ENCODE measurements around the gene SLC17A9. TPM values are rescaled to one million over a fixed set of nuclear protein-coding genes. Genes with fewer than 3 reads are reported as not detected.
A peak's percentile ranks its signal among the peaks of the same experiment; 100 is the strongest.

SLC17A9 gene
- total RNA-seq, 1 donor from 2014 or later, result 12.4 TPM

DNA sequence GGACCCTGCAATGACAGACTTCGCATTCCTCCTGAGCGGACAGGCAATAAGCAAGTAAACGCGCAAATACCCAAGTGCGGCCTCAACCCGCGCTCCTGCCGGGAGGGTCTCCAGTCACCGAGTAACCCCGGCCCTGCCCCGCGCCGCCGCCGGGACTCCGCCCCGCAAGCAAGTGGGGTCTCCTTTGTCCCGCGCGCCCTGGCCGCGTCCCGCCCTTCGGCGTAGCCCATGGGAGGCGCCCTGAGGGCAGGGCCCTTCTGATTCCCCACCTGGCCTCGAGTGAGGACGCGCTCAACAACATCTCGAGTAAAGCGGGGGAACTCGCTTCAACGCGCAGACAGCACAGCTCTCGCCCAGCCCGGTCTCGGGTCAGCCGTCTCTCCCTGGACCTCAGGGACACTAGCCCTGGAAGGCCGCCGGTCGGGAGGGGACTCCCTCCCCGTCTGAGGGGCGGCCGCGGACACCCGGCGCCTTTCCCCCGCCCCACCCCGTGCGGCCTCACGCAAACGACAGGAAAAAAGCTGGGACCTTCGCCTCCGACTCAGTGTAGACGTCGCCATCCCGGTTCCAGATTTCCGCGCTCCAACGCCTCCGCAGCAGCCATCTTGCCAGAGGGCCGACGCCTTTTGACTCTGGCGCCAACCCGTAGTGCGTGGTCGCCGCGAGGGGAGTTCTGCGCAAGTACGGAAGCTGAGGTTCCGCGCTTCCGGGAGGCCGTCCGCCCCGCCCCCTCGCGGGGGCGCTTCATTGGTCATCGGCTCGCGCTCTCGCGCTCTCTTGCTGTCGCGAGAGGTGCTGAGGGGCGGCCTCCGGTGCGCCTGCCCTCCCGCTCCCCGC is 15.0 kb upstream of the SLC17A9 start:
- H3K27me3 Mint-ChIP-seq (ENCODE audit: low read depth, unreplicated experiment), result no peaks in the 10 kb centered on the region
- H3K9me3 ChIP-seq (ENCODE audit: insufficient read depth, low read depth, low read length), result no peaks in the 10 kb centered on the region
- peak overlapping the region; percentile 98 for H3K27ac ChIP-seq (ENCODE audit: low read depth, low read length)
- no peaks in the 10 kb centered on the region for H3K27me3 ChIP-seq (ENCODE audit: insufficient read depth, low read length)
- H3K4me1 ChIP-seq (ENCODE audit: insufficient read depth, low read length), result peaks cover 13% of the 10 kb centered on the region
- H3K36me3 Mint-ChIP-seq (ENCODE audit: low read depth, unreplicated experiment), result peaks cover 4% of the 10 kb centered on the region
- H3K4me3 Mint-ChIP-seq (ENCODE audit: unreplicated experiment), result no peak overlapping the region
- peak overlapping the region; percentile 80 for H3K4me3 ChIP-seq (ENCODE audit: insufficient read depth, low read depth, low read length)
- H3K4me2 ChIP-seq (ENCODE audit: low read length), result peak overlapping the region; percentile 86
- FAIRE-seq (no peak), DNase-seq (ENCODE audit: low read depth) (peak; percentile 90)
- no peaks in the 10 kb centered on the region for H3K9me3 Mint-ChIP-seq (ENCODE audit: unreplicated experiment)
- H3K9ac ChIP-seq (ENCODE audit: low read length), result peak overlapping the region; percentile 100
- peaks cover 93% of the 10 kb centered on the region for H3K79me2 ChIP-seq (ENCODE audit: insufficient read depth, low read length)
- peaks cover 78% of the 10 kb centered on the region for H4K20me1 ChIP-seq (ENCODE audit: insufficient read depth, low read length)
- peaks cover 17% of the 10 kb centered on the region for H3K4me1 Mint-ChIP-seq (ENCODE audit: low read depth, unreplicated experiment)
- peaks cover 6% of the 10 kb centered on the region for H3K36me3 ChIP-seq (ENCODE audit: insufficient read depth, low read length)
- peak overlapping the region; percentile 96 for H3K27ac Mint-ChIP-seq (ENCODE audit: unreplicated experiment)
- TF ChIP-seq, protein P1, sequence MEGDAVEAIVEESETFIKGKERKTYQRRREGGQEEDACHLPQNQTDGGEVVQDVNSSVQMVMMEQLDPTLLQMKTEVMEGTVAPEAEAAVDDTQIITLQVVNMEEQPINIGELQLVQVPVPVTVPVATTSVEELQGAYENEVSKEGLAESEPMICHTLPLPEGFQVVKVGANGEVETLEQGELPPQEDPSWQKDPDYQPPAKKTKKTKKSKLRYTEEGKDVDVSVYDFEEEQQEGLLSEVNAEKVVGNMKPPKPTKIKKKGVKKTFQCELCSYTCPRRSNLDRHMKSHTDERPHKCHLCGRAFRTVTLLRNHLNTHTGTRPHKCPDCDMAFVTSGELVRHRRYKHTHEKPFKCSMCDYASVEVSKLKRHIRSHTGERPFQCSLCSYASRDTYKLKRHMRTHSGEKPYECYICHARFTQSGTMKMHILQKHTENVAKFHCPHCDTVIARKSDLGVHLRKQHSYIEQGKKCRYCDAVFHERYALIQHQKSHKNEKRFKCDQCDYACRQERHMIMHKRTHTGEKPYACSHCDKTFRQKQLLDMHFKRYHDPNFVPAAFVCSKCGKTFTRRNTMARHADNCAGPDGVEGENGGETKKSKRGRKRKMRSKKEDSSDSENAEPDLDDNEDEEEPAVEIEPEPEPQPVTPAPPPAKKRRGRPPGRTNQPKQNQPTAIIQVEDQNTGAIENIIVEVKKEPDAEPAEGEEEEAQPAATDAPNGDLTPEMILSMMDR (IDR thresholded peaks at IDR 0.05; ENCODE audit: insufficient read depth, low read depth, low read length), result no peak
- TF ChIP-seq EZH2 (IDR thresholded peaks at IDR 0.05; ENCODE audit: insufficient read depth, low read length), result no peak
- H2AFZ ChIP-seq (ENCODE audit: low read depth, low read length), result peak overlapping the region; percentile 94

DNA sequence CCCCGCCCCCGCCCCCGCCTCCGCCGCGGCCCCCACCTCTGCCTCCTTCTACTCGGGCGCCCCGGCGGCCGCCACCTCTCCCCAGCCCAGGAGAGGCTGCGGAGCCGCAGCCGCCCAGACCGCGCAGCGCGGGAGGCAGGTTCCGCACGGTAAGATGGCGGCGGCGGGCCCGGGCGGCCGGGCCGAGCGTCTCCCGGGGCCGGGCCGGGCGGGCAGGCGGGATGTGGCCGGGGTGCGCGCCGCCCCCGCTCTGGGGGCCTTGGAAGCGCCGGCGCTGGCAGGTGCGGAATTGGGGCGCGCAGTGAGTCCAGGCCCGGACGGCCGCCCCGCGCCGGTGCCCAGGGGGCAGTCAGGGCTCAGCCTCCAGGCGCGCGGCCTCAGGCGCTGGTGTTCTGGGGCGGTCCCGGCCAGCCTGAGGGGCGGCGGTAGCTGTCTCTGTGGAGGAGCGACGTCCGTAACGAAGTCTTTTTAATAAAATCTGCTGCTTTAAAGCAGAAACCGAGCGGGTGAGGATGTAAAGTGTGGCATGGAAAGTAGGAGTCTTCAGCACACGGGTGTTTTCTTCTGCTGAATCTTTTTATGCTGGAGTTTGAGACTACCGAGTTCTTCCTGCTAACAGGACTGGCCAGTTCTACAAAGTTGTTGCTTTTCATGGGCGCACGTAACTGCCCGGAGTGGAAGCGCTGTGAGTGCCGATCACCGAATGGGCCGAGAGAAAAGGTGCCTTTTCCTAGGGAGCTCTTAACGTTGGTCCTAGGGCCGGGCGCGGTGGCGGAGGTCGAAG is 14.2 kb upstream of the SLC17A9 start, which contains the start of gene GID8:
TSS of gene GID8 (plus strand) at position 43 of the 784 bp plus-strand sequence. CDS start 3,356 bp downstream, outside the sequence.
- Mint-ChIP-seq H3K4me3 (ENCODE audit: unreplicated experiment) (peak within 1 kb of the TSS; percentile 99), H3K9me3 (ENCODE audit: unreplicated experiment) (no peaks in the 10 kb centered on the region), H3K36me3 (ENCODE audit: low read depth, unreplicated experiment) (peaks cover 2% of the 10 kb centered on the region), H3K27me3 (ENCODE audit: low read depth, unreplicated experiment) (no peaks in the 10 kb centered on the region), H3K27ac (ENCODE audit: unreplicated experiment) (peak within 1 kb of the TSS; percentile 97), H3K4me1 (ENCODE audit: low read depth, unreplicated experiment) (peaks cover 17% of the 10 kb centered on the region)
- FAIRE-seq (no peak), DNase-seq (ENCODE audit: low read depth) (peak; percentile 30)
- H3K4me3 ChIP-seq (ENCODE audit: insufficient read depth, low read depth, low read length), result peak within 1 kb of the TSS; percentile 87
- H3K9me3 ChIP-seq (ENCODE audit: insufficient read depth, low read depth, low read length), result no peaks in the 10 kb centered on the region
- H3K79me2 ChIP-seq (ENCODE audit: insufficient read depth, low read length), result peaks cover 92% of the 10 kb centered on the region
- peak within 1 kb of the TSS; percentile 94 for H2AFZ ChIP-seq (ENCODE audit: low read depth, low read length)
- peaks cover 8% of the 10 kb centered on the region for H3K36me3 ChIP-seq (ENCODE audit: insufficient read depth, low read length)
- peaks cover 13% of the 10 kb centered on the region for H3K4me1 ChIP-seq (ENCODE audit: insufficient read depth, low read length)
- TF ChIP-seq, protein P1 (IDR thresholded peaks at IDR 0.05; ENCODE audit: insufficient read depth, low read depth, low read length), result no peak
- no peak for TF ChIP-seq EZH2 (IDR thresholded peaks at IDR 0.05; ENCODE audit: insufficient read depth, low read length)
- H3K4me2 ChIP-seq (ENCODE audit: low read length), result peak within 1 kb of the TSS; percentile 97
- H3K27ac ChIP-seq (ENCODE audit: low read depth, low read length), result peak within 1 kb of the TSS; percentile 98
- no peaks in the 10 kb centered on the region for H3K27me3 ChIP-seq (ENCODE audit: insufficient read depth, low read length)
- peak within 1 kb of the TSS; percentile 100 for H3K9ac ChIP-seq (ENCODE audit: low read length)
- H4K20me1 ChIP-seq (ENCODE audit: insufficient read depth, low read length), result peaks cover 75% of the 10 kb centered on the region
